ENCODE results near the gene GHRL. TPM values are rescaled to one million over a fixed set of nuclear protein-coding genes. Genes with fewer than 3 reads are reported as not detected.

GHRL gene
- total RNA-seq, 1 donor from 2014 or later = not detected

GRCh38 chr3:10337323-10338163 is 44.8 kb upstream of the GHRL start:
- DNase-seq (ENCODE audit: low spot score) = no peak
- Mint-ChIP-seq H3K27ac (no peak overlapping the region), H3K27me3 (ENCODE audit: insufficient read depth, low read depth) (peaks cover 7% of the 10 kb centered on the region), H3K4me3 (no peak overlapping the region), H3K36me3 (no peaks in the 10 kb centered on the region), H3K4me1 (peaks cover 6% of the 10 kb centered on the region), H3K9me3 (no peaks in the 10 kb centered on the region)
- H3K79me2 ChIP-seq (ENCODE audit: low read depth) = no peaks in the 10 kb centered on the region
- no peaks in the 10 kb centered on the region for H3K27me3 ChIP-seq
- H2AFZ ChIP-seq (replicated peaks) = no peak overlapping the region
- H3K4me1 ChIP-seq = peaks cover 12% of the 10 kb centered on the region
- H3F3A ChIP-seq (ENCODE audit: low read depth) = no peaks in the 10 kb centered on the region
- no peak overlapping the region for H3K27ac ChIP-seq
- H3K9me3 ChIP-seq (ENCODE audit: low read depth) = no peaks in the 10 kb centered on the region
- H4K20me1 ChIP-seq (ENCODE audit: low read depth) = no peaks in the 10 kb centered on the region
- H3K4me2 ChIP-seq = no peak overlapping the region
- H3K36me3 ChIP-seq = no peaks in the 10 kb centered on the region
- H3K9ac ChIP-seq = no peak overlapping the region
- TF ChIP-seq CTCF (IDR thresholded peaks at IDR 0.05) (no peak), EZH2phosphoT487 (IDR thresholded peaks at IDR 0.05) (no peak), EZH2 (IDR thresholded peaks at IDR 0.05) (no peak)
- H3K4me3 ChIP-seq = no peak overlapping the region

GRCh38 chr3:10336761-10337160 is 44.0 kb upstream of the GHRL start:
- no peaks in the 10 kb centered on the region for H3K27me3 ChIP-seq
- H3K9me3 ChIP-seq (ENCODE audit: low read depth) = no peaks in the 10 kb centered on the region
- Mint-ChIP-seq H3K36me3 (no peaks in the 10 kb centered on the region), H3K27ac (no peak overlapping the region), H3K4me3 (no peak overlapping the region), H3K4me1 (peaks cover 6% of the 10 kb centered on the region), H3K27me3 (ENCODE audit: insufficient read depth, low read depth) (peaks cover 15% of the 10 kb centered on the region), H3K9me3 (no peaks in the 10 kb centered on the region)
- H2AFZ ChIP-seq (replicated peaks) = no peak overlapping the region
- H3K4me1 ChIP-seq = peaks cover 12% of the 10 kb centered on the region
- H3K36me3 ChIP-seq = no peaks in the 10 kb centered on the region
- H4K20me1 ChIP-seq (ENCODE audit: low read depth) = no peaks in the 10 kb centered on the region
- no peak overlapping the region for H3K27ac ChIP-seq
- H3K4me3 ChIP-seq = no peak overlapping the region
- no peak overlapping the region for H3K4me2 ChIP-seq
- no peak for DNase-seq (ENCODE audit: low spot score)
- H3K9ac ChIP-seq = no peak overlapping the region
- H3F3A ChIP-seq (ENCODE audit: low read depth) = no peaks in the 10 kb centered on the region
- TF ChIP-seq CTCF (IDR thresholded peaks at IDR 0.05) (no peak), EZH2phosphoT487 (IDR thresholded peaks at IDR 0.05) (no peak), EZH2 (IDR thresholded peaks at IDR 0.05) (no peak)
- no peaks in the 10 kb centered on the region for H3K79me2 ChIP-seq (ENCODE audit: low read depth)

- Mint-ChIP-seq H3K4me3 (no peak overlapping the region), H3K4me1 (peaks cover 6% of the 10 kb centered on the region), H3K27me3 (ENCODE audit: insufficient read depth, low read depth) (peaks cover 15% of the 10 kb centered on the region), H3K9me3 (no peaks in the 10 kb centered on the region), H3K27ac (peak overlapping the region; percentile 57), H3K36me3 (no peaks in the 10 kb centered on the region)
- H3K4me2 ChIP-seq = no peak overlapping the region
- H3K36me3 ChIP-seq = no peaks in the 10 kb centered on the region
- DNase-seq (ENCODE audit: low spot score) = no peak
- no peaks in the 10 kb centered on the region for H3K9me3 ChIP-seq (ENCODE audit: low read depth)
- peaks cover 2% of the 10 kb centered on the region for H3K27me3 ChIP-seq
- no peaks in the 10 kb centered on the region for H3F3A ChIP-seq (ENCODE audit: low read depth)
- H4K20me1 ChIP-seq (ENCODE audit: low read depth) = no peaks in the 10 kb centered on the region
- H3K4me3 ChIP-seq = no peak overlapping the region
- H3K9ac ChIP-seq = no peak overlapping the region
- H3K27ac ChIP-seq = no peak overlapping the region
- H3K4me1 ChIP-seq = peaks cover 12% of the 10 kb centered on the region
- no peak for TF ChIP-seq EZH2 (IDR thresholded peaks at IDR 0.05)
- no peak for TF ChIP-seq CTCF (IDR thresholded peaks at IDR 0.05)
- TF ChIP-seq EZH2phosphoT487 (IDR thresholded peaks at IDR 0.05) = no peak
- H2AFZ ChIP-seq (replicated peaks) = no peak overlapping the region
- H3K79me2 ChIP-seq (ENCODE audit: low read depth) = no peaks in the 10 kb centered on the region
Observed at GRCh38 chr3:10335871-10336622, 43.3 kb upstream of the GHRL start.
